GM23248 (cell line): ENCODE results near the gene RASGEF1B.

ENCODE experiments used
- EZH2 ChIP-seq: fragments of 200-600 bp; sonication (generic); IDR thresholded peaks from 2 replicates; pipeline ENCODE4 v1.6.1; 2018; ENCODE audit warnings: antibody characterized with exemption, mild to moderate bottlenecking; ENCODE audit not compliant: insufficient read depth, poor library complexity, severe bottlenecking
- EZH2phosphoT487 ChIP-seq: fragments of 200-600 bp; sonication (generic); IDR thresholded peaks from 2 replicates; pipeline ENCODE4 v1.6.1; 2018; ENCODE audit warnings: antibody characterized with exemption, moderate library complexity, mild to moderate bottlenecking, low read depth; ENCODE audit not compliant: insufficient read depth

GRCh38 chr4:81508411-81509185 is 36.9 kb upstream of the RASGEF1B start:
- no peak for TF ChIP-seq EZH2phosphoT487
- no peak for TF ChIP-seq EZH2
